GM19395 (cell line): ENCODE data around the gene CHST3.
"Not testable (repeated sequence)": the region's sequence is repeated elsewhere in the genome, so short reads cannot be mapped to it uniquely, and the experiment has no call there.

Source experiments
- ATAC-seq: cut with Tn5 transposase; IDR thresholded peaks from one replicate; pipeline ENCODE4 v1.9.1; 2021; ENCODE audit warnings: mild to moderate bottlenecking, moderate library complexity; ENCODE audit not compliant: unreplicated experiment

The CHST3 gene

DNA sequence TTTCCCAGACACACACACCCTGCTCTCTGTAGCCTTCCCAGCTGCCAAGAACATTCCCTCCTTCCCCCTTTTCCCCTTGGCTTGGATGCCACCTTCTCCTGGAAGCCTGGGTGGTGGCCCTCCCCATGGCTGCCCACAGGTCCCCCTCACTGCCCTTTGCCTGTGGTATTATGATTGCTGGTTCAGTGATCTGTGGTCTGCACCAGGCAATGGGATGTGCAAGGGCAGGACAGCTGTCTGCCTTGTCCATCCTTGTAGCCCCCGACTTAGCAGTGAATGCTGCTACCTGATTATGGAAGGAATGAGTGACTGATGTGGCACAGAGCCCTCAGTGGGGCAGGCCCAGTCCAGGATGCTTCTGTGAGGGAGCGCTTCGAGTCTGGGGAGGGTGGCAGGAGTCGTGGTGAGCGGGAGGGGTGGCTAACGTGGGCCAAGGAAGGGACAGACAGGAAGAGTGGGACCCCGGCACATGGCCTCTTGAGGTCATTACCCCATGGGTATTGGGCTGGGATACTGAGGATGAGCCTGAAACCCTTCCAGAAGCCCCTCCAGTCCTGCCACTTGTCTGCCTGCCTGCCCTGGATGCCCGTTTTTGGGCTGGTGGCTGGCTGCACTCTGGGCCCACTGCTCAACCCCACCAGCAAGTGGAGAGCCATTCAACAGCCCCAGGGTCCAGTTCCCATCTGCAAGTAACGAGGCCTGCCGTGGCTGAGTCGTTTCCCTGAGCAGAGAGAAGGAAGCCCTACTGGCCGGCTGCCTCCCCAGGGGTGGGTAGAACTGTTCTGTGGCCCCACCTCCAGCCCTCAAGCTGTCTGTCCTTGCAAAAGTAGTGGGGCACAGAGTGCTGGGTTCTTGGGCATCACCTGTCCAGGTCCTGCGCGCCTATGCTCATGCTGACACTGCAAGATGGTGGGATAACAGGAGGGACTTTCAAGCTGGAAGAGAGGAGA, 8.8 kb downstream of the CHST3 start:
- ATAC-seq, result no peak

GRCh38 chr10:71973777-71974488, 9.7 kb downstream of the CHST3 start:
- ATAC-seq, result peak; percentile 15

GRCh38 chr10:71974489-71975021, 10.4 kb downstream of the CHST3 start:
- ATAC-seq, result peak; percentile 61

- ATAC-seq, result no peak
Observed at GRCh38 chr10:71975087-71975870, 11.1 kb downstream of the CHST3 start.

- no peak for ATAC-seq
Observed at GRCh38 chr10:71975871-71976725, 11.9 kb downstream of the CHST3 start.

- ATAC-seq, result not testable (repeated sequence)
Observed at GRCh38 chr10:71977614-71977903, 13.4 kb downstream of the CHST3 start.

GRCh38 chr10:71978476-71978875, 14.3 kb downstream of the CHST3 start:
- ATAC-seq, result no peak

DNA sequence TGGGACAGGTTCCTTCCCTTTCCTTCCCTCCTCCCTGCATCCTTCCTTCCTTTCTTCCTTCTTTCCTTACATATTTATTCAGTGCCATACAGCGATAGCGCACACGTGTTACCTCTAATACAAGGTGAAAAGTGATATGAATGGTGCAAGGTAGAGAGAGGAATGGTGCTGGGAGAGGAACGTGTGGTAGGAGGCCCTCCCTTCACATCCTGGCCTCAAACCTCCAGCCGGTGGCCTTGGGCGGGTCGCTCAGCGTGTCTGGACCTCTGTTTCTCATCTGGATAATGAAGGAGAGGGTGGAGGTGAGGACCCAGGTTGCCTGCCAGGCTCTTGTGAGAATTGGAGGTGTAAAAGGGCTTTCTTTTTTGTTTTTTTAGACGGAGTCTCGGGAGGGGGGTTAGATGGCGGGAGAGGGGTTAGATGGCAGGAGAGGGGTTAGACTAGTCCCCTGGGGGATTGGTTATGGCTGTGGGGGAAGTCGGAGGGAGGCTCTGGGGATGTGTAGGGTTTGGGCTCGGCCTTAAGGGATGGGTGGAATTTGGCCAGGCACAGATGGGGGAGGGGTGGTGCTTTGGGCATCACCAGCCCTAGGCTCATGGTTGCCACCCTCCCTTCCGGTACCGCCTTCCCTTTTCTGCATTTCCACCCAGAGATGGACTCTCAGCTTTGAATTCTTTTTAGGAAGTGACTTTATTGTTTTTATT, 14.9 kb downstream of the CHST3 start:
- no peak for ATAC-seq

DNA sequence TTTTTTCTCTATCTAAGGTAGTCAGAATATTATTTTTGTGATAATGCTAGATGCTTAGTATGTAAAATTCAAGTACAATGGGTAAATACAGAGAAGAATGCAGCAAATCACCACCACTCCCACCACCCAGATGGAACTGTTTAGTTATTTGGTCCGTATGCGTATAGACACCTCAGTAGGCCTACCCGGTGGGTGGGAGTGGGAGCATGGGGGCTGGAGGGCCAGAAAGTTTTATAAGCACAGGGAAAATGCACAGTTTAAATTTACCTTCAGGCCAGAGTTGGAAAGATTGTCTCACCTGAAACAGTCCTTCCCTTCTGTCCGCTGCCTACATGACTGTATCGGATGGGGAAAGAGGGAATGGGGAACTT, 15.5 kb downstream of the CHST3 start:
- no peak for ATAC-seq

- no peak for ATAC-seq
Observed at GRCh38 chr10:71980181-71981014, 16.2 kb downstream of the CHST3 start.

GRCh38 chr10:71981015-71981875, 17.1 kb downstream of the CHST3 start:
- no peak for ATAC-seq

- ATAC-seq, result no peak
Observed at GRCh38 chr10:71981876-71982230, 17.7 kb downstream of the CHST3 start.

DNA sequence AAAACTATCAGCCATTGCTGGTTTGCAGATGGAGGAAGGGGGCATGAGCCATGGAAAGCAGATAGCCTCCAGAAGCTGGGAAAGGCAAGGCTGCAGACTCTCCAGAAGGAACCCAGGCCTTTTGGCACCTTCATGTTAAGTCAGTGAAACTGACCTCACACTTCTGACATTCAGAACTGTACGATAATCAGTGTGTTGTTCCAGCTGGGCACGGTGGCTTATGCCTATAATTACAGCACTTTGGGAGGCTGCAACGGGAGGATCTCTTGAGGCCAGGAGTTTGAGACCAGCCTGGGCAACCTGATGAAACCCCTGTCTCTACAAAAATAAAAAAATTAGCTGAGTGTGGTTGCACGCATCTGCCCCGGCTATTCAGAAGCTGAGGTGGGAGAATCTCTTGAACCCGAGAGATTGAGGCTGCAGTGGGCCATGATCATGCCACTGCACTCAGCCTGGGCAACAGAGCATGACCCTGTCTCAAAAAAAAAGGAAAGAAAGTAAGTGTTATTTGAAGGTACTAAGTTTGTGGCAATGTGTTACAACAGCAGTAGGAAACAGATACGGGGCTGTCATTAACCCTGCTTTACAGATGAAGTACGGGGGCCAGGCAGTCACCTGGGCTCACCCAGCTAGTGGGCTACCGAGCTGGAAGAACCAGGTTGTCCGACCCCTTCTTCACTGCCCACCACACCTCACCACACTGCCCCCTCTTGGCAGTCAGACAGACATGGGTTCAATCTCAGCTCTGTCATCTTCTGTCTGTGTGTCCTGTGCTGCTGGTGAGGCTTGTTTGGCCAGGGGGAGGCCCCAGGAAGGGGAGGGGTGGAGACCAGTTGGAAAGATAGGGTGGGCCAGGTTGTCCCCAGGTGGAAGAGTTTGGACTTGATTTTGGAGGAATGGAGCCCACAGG, 18.3 kb downstream of the CHST3 start:
- ATAC-seq, result no peak

GRCh38 chr10:71984126-71984808, 20.1 kb downstream of the CHST3 start:
- no peak for ATAC-seq

GRCh38 chr10:71984809-71985388, 20.7 kb downstream of the CHST3 start:
- ATAC-seq, result no peak
